HG03045 (cell line): Measurements from ENCODE around the gene TAF11L6.
"Not testable (repeated sequence)": the region's sequence is repeated elsewhere in the genome, so short reads cannot be mapped to it uniquely, and the experiment has no call there.

Source experiments
- ATAC-seq: cut with Tn5 transposase; IDR thresholded peaks from one replicate; pipeline ENCODE4 v1.9.1; 2021; ENCODE audit warnings: mild to moderate bottlenecking, moderate library complexity; ENCODE audit not compliant: unreplicated experiment

The TAF11L6 gene

DNA sequence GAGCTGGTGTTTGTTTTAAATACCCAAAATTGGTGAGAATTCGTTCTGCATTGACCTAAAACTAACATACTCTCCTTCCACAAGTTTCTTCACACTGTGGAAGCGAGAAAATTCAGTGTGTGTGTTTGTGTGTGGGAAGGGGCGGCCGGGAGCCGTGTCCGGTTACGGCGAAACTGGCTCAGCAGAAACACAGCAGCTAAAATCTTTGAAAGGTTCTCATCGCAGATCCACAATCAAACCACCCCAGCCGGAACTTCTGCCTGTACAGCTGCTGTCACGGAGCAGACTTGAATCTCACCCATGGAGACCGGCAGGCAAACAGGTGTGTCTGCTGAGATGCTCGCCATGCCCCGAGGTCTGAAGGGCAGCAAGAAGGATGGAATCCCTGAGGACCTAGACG lies at the start of gene TAF11L6:
TAF11L6 (plus strand) TSS at position 301 of the 400 bp plus-strand sequence.
- not testable (repeated sequence) for ATAC-seq

GRCh38 chr5:17481378-17481777 lies 47.1 kb upstream of the TAF11L6 start:
- no peak for ATAC-seq

GRCh38 chr5:17482790-17483189 lies 45.7 kb upstream of the TAF11L6 start:
- no peak for ATAC-seq

DNA sequence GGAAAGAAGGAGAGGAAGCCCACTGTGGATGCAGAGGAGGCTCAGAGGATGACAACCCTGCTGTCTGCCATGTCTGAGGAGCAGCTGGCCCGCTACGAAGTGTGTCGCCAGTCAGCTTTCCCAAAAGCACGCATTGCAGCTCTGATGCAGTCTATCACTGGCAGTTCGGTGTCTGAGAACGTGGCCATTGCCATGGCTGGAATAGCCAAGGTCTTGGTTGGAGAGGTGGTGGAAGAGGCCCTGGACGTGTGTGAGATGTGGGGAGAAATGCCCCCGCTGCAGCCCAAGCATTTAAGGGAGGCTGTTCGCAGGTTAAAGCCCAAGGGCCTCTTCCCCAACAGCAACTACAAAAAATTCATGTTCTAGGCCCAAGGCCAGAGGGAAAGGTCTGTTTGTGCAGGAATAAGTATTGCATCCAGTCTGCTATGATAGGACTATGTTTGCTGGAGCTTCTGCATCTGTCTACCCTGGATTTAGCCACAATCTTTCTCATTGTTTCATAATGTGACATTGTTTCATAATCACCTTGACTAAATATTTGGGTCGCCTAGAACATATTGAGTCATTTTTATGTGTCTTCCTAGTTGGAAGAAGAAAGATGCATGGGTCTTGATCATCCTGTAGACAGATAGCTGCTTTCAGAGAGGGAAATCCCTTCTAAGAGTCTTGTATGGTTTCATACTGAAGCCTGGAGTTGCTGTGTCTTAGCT lies 41.9 kb upstream of the TAF11L6 start:
- ATAC-seq: not testable (repeated sequence)

GRCh38 chr5:17487174-17487512 lies 41.3 kb upstream of the TAF11L6 start:
- no peak for ATAC-seq

GRCh38 chr5:17491257-17491656 lies 37.2 kb upstream of the TAF11L6 start:
- not testable (repeated sequence) for ATAC-seq

GRCh38 chr5:17492770-17493169 lies 35.7 kb upstream of the TAF11L6 start:
- no peak for ATAC-seq

DNA sequence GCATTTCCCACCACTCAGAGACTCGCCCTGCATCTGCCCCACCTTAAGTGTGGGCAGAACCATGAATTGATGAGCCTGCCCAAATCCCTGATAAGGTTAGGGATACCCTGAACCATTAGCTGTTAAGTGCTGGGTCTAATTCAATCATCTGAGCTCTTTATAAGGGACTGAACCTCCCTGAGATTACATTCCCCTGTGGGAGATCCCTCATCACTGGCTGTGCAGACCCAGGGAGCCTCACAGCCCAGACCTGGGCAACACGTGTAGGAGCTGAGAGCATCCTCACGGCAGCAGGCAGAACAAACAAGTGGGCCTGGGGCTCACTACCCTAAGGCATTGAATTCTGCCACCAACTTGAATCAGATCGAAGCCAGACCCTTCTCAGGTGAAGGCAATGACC lies 31.0 kb upstream of the TAF11L6 start:
- ATAC-seq: no peak

DNA sequence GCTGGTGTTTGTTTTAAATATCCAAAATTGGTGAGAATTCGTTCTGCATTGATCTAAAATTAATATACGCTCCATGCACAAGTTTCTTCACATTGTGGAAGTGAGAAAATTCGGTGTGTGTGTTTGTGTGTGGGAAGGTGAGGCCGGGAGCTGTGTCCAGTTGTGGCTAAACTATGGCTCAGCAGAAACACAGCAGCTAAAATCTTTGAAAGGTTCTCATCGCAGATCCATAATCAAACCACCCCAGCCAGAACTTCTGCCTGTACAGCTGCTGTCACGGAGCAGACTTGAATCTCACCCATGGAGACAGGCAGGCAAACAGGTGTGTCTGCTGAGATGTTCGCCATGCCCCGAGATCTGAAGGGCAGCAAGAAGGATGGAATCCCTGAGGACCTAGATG lies 30.5 kb upstream of the TAF11L6 start, which contains the start of gene TAF11L2:
TAF11L2 (plus strand) TSS at position 301 of the 400 bp plus-strand sequence.
- ATAC-seq: not testable (repeated sequence)

GRCh38 chr5:17511775-17512325 lies 16.6 kb upstream of the TAF11L6 start:
- ATAC-seq: no peak

DNA sequence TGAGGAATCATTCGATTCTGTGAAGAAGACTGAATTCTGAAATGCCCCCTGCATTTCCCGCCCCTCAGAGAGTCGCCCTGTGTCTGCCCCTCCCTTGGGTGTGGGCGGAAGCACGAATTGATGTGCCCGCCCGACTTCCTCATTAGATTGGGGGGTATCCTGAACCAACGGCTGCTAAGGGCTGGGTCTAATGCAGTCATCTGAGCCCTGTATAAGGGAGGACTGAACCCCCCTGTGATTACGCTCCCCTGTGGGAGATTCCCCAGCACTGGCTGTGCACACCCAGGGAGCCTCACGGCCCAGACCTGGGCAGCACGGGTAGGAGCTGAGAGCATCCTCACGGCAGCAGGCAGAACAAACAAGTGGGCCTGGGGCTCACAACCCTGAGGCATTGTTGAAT lies 10.9 kb upstream of the TAF11L6 start:
- ATAC-seq: not testable (repeated sequence)

DNA sequence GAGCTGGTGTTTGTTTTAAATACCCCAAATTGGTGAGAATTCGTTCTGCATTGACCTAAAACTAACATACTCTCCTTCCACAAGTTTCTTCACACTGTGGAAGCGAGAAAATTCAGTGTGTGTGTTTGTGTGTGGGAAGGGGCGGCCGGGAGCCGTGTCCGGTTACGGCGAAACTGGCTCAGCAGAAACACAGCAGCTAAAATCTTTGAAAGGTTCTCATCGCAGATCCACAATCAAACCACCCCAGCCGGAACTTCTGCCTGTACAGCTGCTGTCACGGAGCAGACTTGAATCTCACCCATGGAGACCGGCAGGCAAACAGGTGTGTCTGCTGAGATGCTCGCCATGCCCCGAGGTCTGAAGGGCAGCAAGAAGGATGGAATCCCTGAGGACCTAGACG lies 10.4 kb upstream of the TAF11L6 start, which contains the start of gene TAF11L3:
TAF11L3 (plus strand) TSS at position 301 of the 400 bp plus-strand sequence.
- ATAC-seq: not testable (repeated sequence)

- ATAC-seq: not testable (repeated sequence)
Observed at GRCh38 chr5:17519508-17519907, 9.0 kb upstream of the TAF11L6 start.

GRCh38 chr5:17521501-17521900 lies 7.0 kb upstream of the TAF11L6 start, which contains the start of gene TAF11L4:
Gene TAF11L4, plus strand, starts transcription at chr5:17521801.
- not testable (repeated sequence) for ATAC-seq

- not testable (repeated sequence) for ATAC-seq
Observed at GRCh38 chr5:17524935-17525334, 3.5 kb upstream of the TAF11L6 start, which contains the start of gene TAF11L5. Gene TAF11L5, plus strand, starts transcription at chr5:17525235.

- ATAC-seq: not testable (repeated sequence)
Observed at GRCh38 chr5:17526504-17526903, 2.0 kb upstream of the TAF11L6 start.
